Prostate gland (tissue), 2 donors: ENCODE measurements around the gene SNX13.

Experiments used
- CTCF ChIP-seq, 4 experiments: fragments of 200-600 bp in 2 of 4; fragments of 450-650 bp in 2 of 4; sonication (generic) in 2 of 4; IDR thresholded peaks; 1 replicate in 3 of 4; 2 replicates in 1 of 4; pipeline ENCODE4 v1.5.1; 2016 to 2019; ENCODE audit warnings: antibody characterized with exemption in 4 of 4, mild to moderate bottlenecking in 2 of 4, moderate library complexity in 2 of 4
- POLR2A ChIP-seq: fragments of 450-650 bp; IDR thresholded peaks from one replicate; pipeline ENCODE4 v1.6.1; 2016; ENCODE audit warnings: antibody characterized with exemption, mild to moderate bottlenecking
- POLR2AphosphoS5 ChIP-seq: sonication (generic); formaldehyde crosslinking; IDR thresholded peaks from one replicate; pipeline ENCODE4 v1.6.1; 2017; ENCODE audit warnings: antibody characterized with exemption

- TF ChIP-seq CTCF (IDR thresholded peaks at IDR 0.05) (no peak), POLR2A (no peak), POLR2AphosphoS5 (no peak)
These were observed 47.8 kb upstream of the SNX13 start for GRCh38 chr7:17988141-17988540.
